GM12872 (cell line): ENCODE measurements around the gene BCAS1.
A peak's percentile ranks its signal among the peaks of the same experiment; 100 is the strongest.

ENCODE experiments used
- CTCF ChIP-seq: IDR thresholded peaks from 3 replicates; pipeline ENCODE4 v1.5.1; 2011; ENCODE audit warnings: low read depth, mild to moderate bottlenecking, low read length, moderate library complexity; ENCODE audit not compliant: insufficient read depth

The BCAS1 gene

GRCh38 chr20:53917145-53918019, 153.0 kb downstream of the BCAS1 start:
- TF ChIP-seq CTCF: no peak

- no peak for TF ChIP-seq CTCF
Measured at GRCh38 chr20:53916173-53916512, 154.3 kb downstream of the BCAS1 start.

DNA sequence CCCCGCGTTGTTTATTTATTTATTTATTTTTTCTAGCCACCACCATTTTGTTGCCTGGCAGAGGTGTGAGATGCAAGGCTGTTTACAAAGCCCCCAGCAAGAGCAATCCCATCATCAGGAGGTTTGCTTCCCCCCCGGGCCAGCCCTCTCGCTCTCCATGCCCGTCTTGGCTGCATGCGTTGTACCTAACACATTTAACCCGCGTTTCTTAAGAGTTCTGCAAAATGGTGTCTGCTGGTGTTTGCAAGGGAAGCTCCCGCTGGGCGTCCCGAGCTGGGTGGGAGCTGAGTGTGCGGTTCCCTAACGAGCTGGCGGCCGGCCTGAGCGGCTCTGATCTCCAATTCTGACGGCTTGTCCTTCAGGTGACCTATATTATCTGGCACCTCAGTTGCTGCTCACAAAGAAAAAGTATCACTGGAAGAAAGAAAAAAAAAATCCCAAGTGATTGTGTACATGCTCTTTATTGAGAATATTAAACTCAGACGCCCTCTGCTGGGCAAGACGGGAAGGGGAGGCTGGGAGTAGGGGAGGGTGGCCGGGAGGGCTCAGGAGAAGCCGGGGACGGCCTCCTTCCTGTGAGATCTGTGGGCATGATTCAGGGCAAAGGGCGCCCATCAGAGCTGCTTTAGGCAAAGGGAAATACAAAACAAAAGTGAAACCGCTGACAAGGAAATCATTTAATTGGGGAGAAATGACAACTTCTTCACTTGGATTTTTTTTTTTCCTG, 154.8 kb downstream of the BCAS1 start:
- peak; percentile 75 for TF ChIP-seq CTCF

DNA sequence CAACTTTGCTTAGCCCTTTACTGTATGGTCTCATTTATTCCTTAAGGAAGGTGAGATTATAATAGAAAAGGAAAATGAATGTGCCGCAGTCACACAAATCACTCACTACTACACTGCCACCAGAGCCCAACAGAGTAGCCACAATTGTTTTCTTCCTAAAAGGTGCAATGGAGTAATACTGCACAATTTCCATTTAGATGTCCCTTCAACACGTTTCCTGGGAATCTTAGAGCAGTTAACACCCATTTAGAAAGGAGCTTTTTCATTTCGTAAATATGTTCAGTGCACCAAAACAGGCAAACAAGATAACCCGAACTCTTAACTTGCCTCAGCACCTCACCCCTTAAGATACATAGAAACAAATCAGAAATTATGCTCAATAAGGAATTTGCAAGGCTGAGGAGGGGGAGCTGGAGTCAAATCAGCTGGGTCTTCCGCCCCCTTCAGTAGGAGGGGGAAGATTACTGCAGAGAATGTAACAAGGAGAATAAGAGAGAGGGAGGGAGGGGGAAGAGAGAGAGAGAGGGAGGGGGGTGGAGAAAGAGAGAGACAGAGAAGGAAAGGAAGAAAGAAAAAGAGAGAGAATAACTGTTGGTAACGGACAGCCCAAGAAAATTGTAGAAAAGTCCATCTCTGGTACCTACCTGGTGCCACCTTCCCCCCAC, 155.5 kb downstream of the BCAS1 start:
- no peak for TF ChIP-seq CTCF

- TF ChIP-seq CTCF: no peak
Measured at GRCh38 chr20:53914091-53914780, 156.2 kb downstream of the BCAS1 start.

DNA sequence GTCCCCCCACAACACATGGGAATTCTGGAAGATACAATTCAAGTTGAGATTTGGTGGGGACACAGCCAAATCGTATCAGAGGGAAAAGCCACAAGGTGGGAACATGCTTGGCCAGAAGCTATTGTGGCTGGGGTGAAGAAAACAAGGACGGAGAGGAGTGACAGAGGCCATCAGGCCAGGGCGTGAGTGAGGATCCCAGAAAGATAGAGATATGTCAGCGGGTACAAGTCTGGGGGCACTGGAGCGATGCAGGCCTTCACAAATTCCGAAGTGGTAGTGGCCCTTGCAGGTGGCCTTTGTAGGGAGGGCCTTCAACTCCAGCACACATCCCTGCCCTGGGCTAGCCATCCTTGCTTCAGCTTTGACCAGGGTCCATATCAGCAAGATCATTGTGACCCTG, 159.1 kb downstream of the BCAS1 start:
- TF ChIP-seq CTCF: no peak
